A673 (cell line): ENCODE results near the gene NLK. TPM values are rescaled to one million over a fixed set of nuclear protein-coding genes. Genes with fewer than 3 reads are reported as not detected.
"Not testable (repeated sequence)": the region's sequence is repeated elsewhere in the genome, so short reads cannot be mapped to it uniquely, and the experiment has no call there.

Source experiments
- BruUV-seq: library from RNA; stranded (reverse); fragments of 400-500 nt; replicated peaks from 2 replicates; lab custom pipeline; 2021; lab: Mats Ljungman, UMichigan
- CTCF ChIA-PET: fragments of 300-600 bp; sonication (Branson Sonifier 250); formaldehyde crosslinking; loops from one replicate; lab custom pipeline; 2022; ENCODE audit warnings: antibody characterized with exemption; lab: Charles Lee
- POLR2A ChIA-PET: fragments of 300-600 bp; sonication (Branson Sonifier 250); formaldehyde crosslinking; loops from one replicate; lab custom pipeline; 2022; ENCODE audit warnings: antibody characterized with exemption; ENCODE audit not compliant: low non-redundant PET; lab: Charles Lee
- DNase-seq: peaks from one replicate; pipeline ENCODE4 v3.0.0-alpha.2; 2015; ENCODE audit warnings: low spot score
- H3K27ac ChIP-seq: fragments of 200-600 bp; sonication (generic); 2 replicates; pipeline ENCODE4 v1.5.1; 2016; ENCODE audit warnings: mixed run types, low read depth, mild to moderate bottlenecking, mixed read lengths, antibody characterized with exemption, low read length; ENCODE audit not compliant: poor library complexity, severe bottlenecking
- H3K27me3 ChIP-seq: fragments of 200-600 bp; sonication (generic); replicated peaks from 2 replicates; pipeline ENCODE4 v1.6.1; 2017; ENCODE audit warnings: mixed run types, low read depth, mild to moderate bottlenecking, mixed read lengths, antibody characterized with exemption, low read length; ENCODE audit not compliant: insufficient read depth, poor library complexity
- H3K36me3 ChIP-seq: fragments of 200-600 bp; sonication (generic); 2 replicates; pipeline ENCODE4 v1.6.1; 2016; ENCODE audit warnings: mixed run types, mild to moderate bottlenecking, mixed read lengths, antibody characterized with exemption, low read length; ENCODE audit not compliant: insufficient read depth, poor library complexity, severe bottlenecking
- H3K4me1 ChIP-seq: fragments of 200-600 bp; sonication (generic); 2 replicates; pipeline ENCODE4 v1.6.1; 2017; ENCODE audit warnings: mixed run types, mild to moderate bottlenecking, mixed read lengths, antibody characterized with exemption, low read length; ENCODE audit not compliant: insufficient read depth, poor library complexity, severe bottlenecking
- H3K4me3 ChIP-seq: fragments of 200-600 bp; sonication (generic); 2 replicates; pipeline ENCODE4 v1.5.1; 2016; ENCODE audit warnings: low read depth, mixed run types, mild to moderate bottlenecking, mixed read lengths, low read length; ENCODE audit not compliant: poor library complexity, severe bottlenecking
- H3K9me3 ChIP-seq: fragments of 200-600 bp; sonication (generic); 2 replicates; pipeline ENCODE4 v1.6.1; 2016; ENCODE audit warnings: mixed run types, low read depth, mild to moderate bottlenecking, mixed read lengths, antibody characterized with exemption, low read length; ENCODE audit not compliant: poor library complexity, severe bottlenecking
- CTCF ChIP-seq: fragments of 300-800, 200-600 bp; sonication (generic); conservative IDR thresholded peaks from 2 replicates; pipeline ENCODE4 v1.5.1; 2017; ENCODE audit warnings: low read depth, mild to moderate bottlenecking, antibody characterized with exemption, low read length, moderate library complexity, mixed read lengths
- EZH2 ChIP-seq: fragments of 200-600 bp; sonication (generic); IDR thresholded peaks from 2 replicates; pipeline ENCODE4 v1.6.1; 2017; ENCODE audit warnings: borderline replicate concordance, low read depth, mild to moderate bottlenecking, mixed read lengths, antibody characterized with exemption, low read length; ENCODE audit not compliant: poor library complexity, severe bottlenecking
- intact Hi-C: fragments of 100-400 bp; cut with micrococcal nuclease; formaldehyde crosslinking; loops from one replicate; pipeline ENCODE4 v1.10.0; 2022; ENCODE audit not compliant: unreplicated experiment
- total RNA-seq: library from RNA; stranded (reverse); gene quantifications from 2 replicates; pipeline ENCODE4 v1.2.3, GENCODE V29; 2021

Gene NLK
- total RNA-seq, 1 experiment from 2014 or later = 23.8 TPM

DNA sequence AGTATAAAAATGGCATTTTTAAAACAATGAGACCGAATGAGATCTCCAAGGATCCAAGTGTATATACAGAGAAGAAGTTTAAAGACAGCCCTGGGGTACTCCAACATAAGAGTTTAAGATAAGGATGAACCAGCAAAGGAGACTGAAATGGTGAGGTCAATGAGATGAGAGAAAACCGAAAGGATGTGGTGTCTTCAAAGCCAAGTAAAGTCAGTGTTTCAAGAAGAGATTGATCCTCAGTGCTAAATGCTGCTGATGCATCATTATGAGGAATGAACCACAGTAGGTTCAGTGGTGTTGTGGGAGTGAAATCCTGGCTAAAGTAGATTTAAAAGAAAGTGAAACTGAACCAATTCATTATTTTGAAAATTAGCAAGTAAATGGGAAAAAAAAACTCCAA lies 38.1 kb upstream of the NLK start:
- intact Hi-C loops = no loop called here

DNA sequence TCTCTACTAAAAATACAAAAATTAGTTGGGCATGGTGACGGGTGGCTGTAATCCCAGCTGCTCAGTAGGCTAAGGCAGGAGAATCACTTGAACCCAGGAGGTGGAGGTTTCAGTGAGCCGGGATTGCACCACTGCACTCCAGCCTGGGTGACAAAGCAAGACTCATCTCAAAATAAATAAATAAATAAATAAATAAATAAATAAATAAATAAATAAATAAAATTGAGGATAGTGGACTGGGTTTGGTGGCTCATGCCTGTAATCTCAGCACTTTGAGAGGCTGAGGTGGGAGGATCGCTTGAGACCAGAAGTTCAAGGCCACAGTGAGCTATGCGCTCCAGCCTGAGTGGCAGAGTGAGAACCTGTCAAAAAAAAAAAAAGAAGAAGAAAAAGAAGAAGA lies 34.6 kb upstream of the NLK start:
- BruUV-seq, H3K36me3 ChIP-seq, H3K4me3 ChIP-seq, CTCF ChIA-PET, H3K4me1 ChIP-seq, H3K9me3 ChIP-seq, POLR2A ChIA-PET, H3K27me3 ChIP-seq, H3K27ac ChIP-seq, DNase-seq, intact Hi-C loops: not testable (repeated sequence)

More for the DNA sequence above, 38.1 kb upstream of the NLK start:
- no peaks in the 10 kb centered on the region for H3K4me1 ChIP-seq
- H3K4me3 ChIP-seq = no peak overlapping the region
- no peaks in the 10 kb centered on the region for H3K9me3 ChIP-seq
- H3K27me3 ChIP-seq = no peaks in the 10 kb centered on the region
- no peak for TF ChIP-seq EZH2
- TF ChIP-seq CTCF = no peak
- ChIA-PET POLR2A (no interaction called here), CTCF (no interaction called here)
- DNase-seq = no peak
- BruUV-seq = no TSS peak
- H3K27ac ChIP-seq = no peak overlapping the region
- H3K36me3 ChIP-seq = no peaks in the 10 kb centered on the region

GRCh38 chr17:28008513-28008912 lies 34.0 kb upstream of the NLK start:
- TF ChIP-seq CTCF (no peak), EZH2 (no peak)
- ChIA-PET CTCF (interaction anchor here (0.6 kb wide), 1 partner anchor 24 kb away, joined by 3 read pairs; no protein-coding TSS in a partner anchor), POLR2A (no interaction called here)
- Histone ChIP-seq H3K36me3 (no peaks in the 10 kb centered on the region), H3K4me3 (no peak overlapping the region), H3K4me1 (no peaks in the 10 kb centered on the region), H3K27ac (no peak overlapping the region), H3K27me3 (no peaks in the 10 kb centered on the region), H3K9me3 (no peaks in the 10 kb centered on the region)
- BruUV-seq = no TSS peak
- intact Hi-C loops = no loop called here
- peak; percentile 71 for DNase-seq

DNA sequence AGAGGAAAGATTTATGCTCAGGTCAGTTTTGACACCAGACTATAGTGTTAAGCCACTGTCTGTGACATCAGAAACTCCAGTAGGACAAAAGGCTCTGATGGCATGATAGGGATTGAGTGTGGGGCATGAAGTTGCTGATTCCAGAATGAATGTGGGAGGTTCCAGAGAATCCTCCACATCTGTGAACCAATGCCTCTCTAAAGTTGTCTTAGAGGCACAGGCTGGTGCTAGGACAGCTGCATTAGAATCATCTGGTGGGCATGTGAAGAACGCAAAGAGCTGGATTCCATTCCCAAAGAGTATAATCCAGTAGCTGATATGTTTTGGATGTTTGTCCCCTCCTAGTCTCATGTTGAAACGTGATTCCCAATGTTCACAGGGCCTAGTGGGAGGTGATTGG lies 32.1 kb upstream of the NLK start:
- no peaks in the 10 kb centered on the region for H3K27me3 ChIP-seq
- DNase-seq = no peak
- ChIA-PET POLR2A (no interaction called here), CTCF (no interaction called here)
- BruUV-seq = no TSS peak
- H3K4me1 ChIP-seq = no peaks in the 10 kb centered on the region
- TF ChIP-seq EZH2 (no peak), CTCF (no peak)
- intact Hi-C loops = no loop called here
- no peak overlapping the region for H3K4me3 ChIP-seq
- no peak overlapping the region for H3K27ac ChIP-seq
- no peaks in the 10 kb centered on the region for H3K36me3 ChIP-seq
- no peaks in the 10 kb centered on the region for H3K9me3 ChIP-seq
